ENCODE measurements around the gene TCN2. TPM values are rescaled to one million over a fixed set of nuclear protein-coding genes. Genes with fewer than 3 reads are reported as not detected.

The TCN2 gene
- total RNA-seq, 1 donor from 2014 or later = 33.9 TPM

GRCh38 chr22:30607939-30608338, 965 bp downstream of the TCN2 start:
- no peak for TF ChIP-seq EZH2 (IDR thresholded peaks at IDR 0.05)
- Histone ChIP-seq H3K9me3 (ENCODE audit: low read depth) (no peaks in the 10 kb centered on the region), H3F3A (ENCODE audit: low read depth) (peaks cover 23% of the 10 kb centered on the region), H4K20me1 (ENCODE audit: low read depth) (no peaks in the 10 kb centered on the region), H3K4me3 (peak overlapping the region; percentile 58), H3K4me2 (peak overlapping the region; percentile 91), H3K36me3 (no peaks in the 10 kb centered on the region), H3K79me2 (ENCODE audit: low read depth) (peaks cover 24% of the 10 kb centered on the region), H3K27ac (no peak overlapping the region), H3K4me1 (peaks cover 30% of the 10 kb centered on the region), H3K27me3 (no peaks in the 10 kb centered on the region), H2AFZ (replicated peaks) (no peak overlapping the region), H3K9ac (no peak overlapping the region)
- Mint-ChIP-seq H3K36me3 (peaks cover 6% of the 10 kb centered on the region), H3K9me3 (no peaks in the 10 kb centered on the region), H3K4me1 (peaks cover 53% of the 10 kb centered on the region), H3K27me3 (ENCODE audit: insufficient read depth, low read depth) (peaks cover 15% of the 10 kb centered on the region), H3K27ac (peak overlapping the region; percentile 97), H3K4me3 (peak overlapping the region; percentile 91)
- DNase-seq (ENCODE audit: low spot score) = no peak

GRCh38 chr22:30609260-30610185, 2.5 kb downstream of the TCN2 start:
- no peaks in the 10 kb centered on the region for H3K9me3 Mint-ChIP-seq
- H3K36me3 Mint-ChIP-seq = peaks cover 10% of the 10 kb centered on the region
- H3K9ac ChIP-seq = no peak overlapping the region
- peaks cover 24% of the 10 kb centered on the region for H3K79me2 ChIP-seq (ENCODE audit: low read depth)
- peaks cover 13% of the 10 kb centered on the region for H3K27me3 Mint-ChIP-seq (ENCODE audit: insufficient read depth, low read depth)
- no peaks in the 10 kb centered on the region for H3K9me3 ChIP-seq (ENCODE audit: low read depth)
- H3K27ac Mint-ChIP-seq = peak overlapping the region; percentile 77
- no peak overlapping the region for H3K27ac ChIP-seq
- peaks cover 30% of the 10 kb centered on the region for H3K4me1 ChIP-seq
- H4K20me1 ChIP-seq (ENCODE audit: low read depth) = no peaks in the 10 kb centered on the region
- H3K4me3 Mint-ChIP-seq = peak overlapping the region; percentile 54
- H3K27me3 ChIP-seq = no peaks in the 10 kb centered on the region
- H3K4me2 ChIP-seq = peak overlapping the region; percentile 91
- no peak for TF ChIP-seq EZH2 (IDR thresholded peaks at IDR 0.05)
- no peak for TF ChIP-seq CTCF (IDR thresholded peaks at IDR 0.05)
- no peak for TF ChIP-seq EZH2phosphoT487 (IDR thresholded peaks at IDR 0.05)
- no peak for DNase-seq (ENCODE audit: low spot score)
- peaks cover 23% of the 10 kb centered on the region for H3F3A ChIP-seq (ENCODE audit: low read depth)
- no peak overlapping the region for H3K4me3 ChIP-seq
- H3K4me1 Mint-ChIP-seq = peaks cover 47% of the 10 kb centered on the region
- no peaks in the 10 kb centered on the region for H3K36me3 ChIP-seq
- no peak overlapping the region for H2AFZ ChIP-seq (replicated peaks)

- Mint-ChIP-seq H3K9me3 (no peaks in the 10 kb centered on the region), H3K27ac (no peak overlapping the region), H3K4me3 (no peak overlapping the region), H3K27me3 (ENCODE audit: insufficient read depth, low read depth) (peaks cover 13% of the 10 kb centered on the region), H3K4me1 (peaks cover 46% of the 10 kb centered on the region), H3K36me3 (peaks cover 15% of the 10 kb centered on the region)
- no peak overlapping the region for H2AFZ ChIP-seq (replicated peaks)
- peaks cover 24% of the 10 kb centered on the region for H3K79me2 ChIP-seq (ENCODE audit: low read depth)
- no peak overlapping the region for H3K4me3 ChIP-seq
- TF ChIP-seq CTCF (IDR thresholded peaks at IDR 0.05) (no peak), EZH2phosphoT487 (IDR thresholded peaks at IDR 0.05) (no peak), EZH2 (IDR thresholded peaks at IDR 0.05) (no peak)
- no peak overlapping the region for H3K9ac ChIP-seq
- no peaks in the 10 kb centered on the region for H3K36me3 ChIP-seq
- H3K9me3 ChIP-seq (ENCODE audit: low read depth) = no peaks in the 10 kb centered on the region
- peaks cover 23% of the 10 kb centered on the region for H3F3A ChIP-seq (ENCODE audit: low read depth)
- H3K27ac ChIP-seq = no peak overlapping the region
- DNase-seq (ENCODE audit: low spot score) = no peak
- H4K20me1 ChIP-seq (ENCODE audit: low read depth) = no peaks in the 10 kb centered on the region
- peaks cover 30% of the 10 kb centered on the region for H3K4me1 ChIP-seq
- no peaks in the 10 kb centered on the region for H3K27me3 ChIP-seq
- H3K4me2 ChIP-seq = no peak overlapping the region
Measured at GRCh38 chr22:30610299-30610698, 3.3 kb downstream of the TCN2 start.

GRCh38 chr22:30611197-30611596, 4.2 kb downstream of the TCN2 start:
- peaks cover 17% of the 10 kb centered on the region for H3F3A ChIP-seq (ENCODE audit: low read depth)
- H3K4me3 Mint-ChIP-seq = no peak overlapping the region
- no peak overlapping the region for H3K4me3 ChIP-seq
- H3K9me3 ChIP-seq (ENCODE audit: low read depth) = no peaks in the 10 kb centered on the region
- peaks cover 37% of the 10 kb centered on the region for H3K4me1 Mint-ChIP-seq
- no peaks in the 10 kb centered on the region for H3K27me3 ChIP-seq
- peak overlapping the region; percentile 83 for H3K27ac Mint-ChIP-seq
- H3K79me2 ChIP-seq (ENCODE audit: low read depth) = peaks cover 24% of the 10 kb centered on the region
- peaks cover 10% of the 10 kb centered on the region for H3K27me3 Mint-ChIP-seq (ENCODE audit: insufficient read depth, low read depth)
- no peaks in the 10 kb centered on the region for H3K36me3 ChIP-seq
- no peaks in the 10 kb centered on the region for H3K9me3 Mint-ChIP-seq
- H3K4me1 ChIP-seq = peaks cover 21% of the 10 kb centered on the region
- TF ChIP-seq EZH2 (IDR thresholded peaks at IDR 0.05) (no peak), EZH2phosphoT487 (IDR thresholded peaks at IDR 0.05) (no peak), CTCF (IDR thresholded peaks at IDR 0.05) (no peak)
- no peaks in the 10 kb centered on the region for H4K20me1 ChIP-seq (ENCODE audit: low read depth)
- no peak overlapping the region for H2AFZ ChIP-seq (replicated peaks)
- H3K36me3 Mint-ChIP-seq = peaks cover 21% of the 10 kb centered on the region
- no peak for DNase-seq (ENCODE audit: low spot score)
- H3K4me2 ChIP-seq = no peak overlapping the region
- no peak overlapping the region for H3K27ac ChIP-seq
- no peak overlapping the region for H3K9ac ChIP-seq

Data from neural progenitor cell (in vitro differentiated cells).